B cell (primary cell): ENCODE data around the gene LUZP1. TPM values are rescaled to one million over a fixed set of nuclear protein-coding genes. Genes with fewer than 3 reads are reported as not detected.
"Not testable (repeated sequence)": the region's sequence is repeated elsewhere in the genome, so short reads cannot be mapped to it uniquely, and the experiment has no call there.

Source experiments
- ATAC-seq: fragments of 200-7000 bp; cut with Tn5 transposase; one replicate; pipeline ENCODE4 v1.10.0; 2021; ENCODE audit warnings: low read depth, mild to moderate bottlenecking, moderate number of reproducible peaks, moderate library complexity
- CTCF ChIA-PET: fragments of 350-600 bp; sonication (Branson Sonifier 250); formaldehyde crosslinking; loops from one replicate; lab custom pipeline; 2021; ENCODE audit warnings: antibody characterized with exemption, inconsistent platforms; lab: Charles Lee
- POLR2A ChIA-PET: fragments of 350-600 bp; sonication (Branson Sonifier 250); formaldehyde crosslinking; loops from one replicate; lab custom pipeline; 2021; ENCODE audit warnings: antibody characterized with exemption; lab: Charles Lee
- DNase-seq: peaks from one replicate; pipeline ENCODE4 v3.0.0; 2013
- H2AFZ ChIP-seq: 2 replicates; pipeline ENCODE4 v1.6.1; 2012; ENCODE audit warnings: mild to moderate bottlenecking, low read depth, low read length; ENCODE audit not compliant: insufficient read depth, poor library complexity, severe bottlenecking
- H3K27ac ChIP-seq, 2 donors: 1 replicate in 1 of 2; 2 replicates in 1 of 2; pipeline ENCODE4 v1.5.1; 2012 to 2013; ENCODE audit warnings: low read length in 2 of 2, mild to moderate bottlenecking in 2 of 2, moderate library complexity in 1 of 2
- H3K27me3 ChIP-seq, 4 experiments: fragments of 200-600 bp in 1 of 4; sonication (generic) in 1 of 4; replicated peaks in 1 of 4; 1 replicate in 2 of 4; 2 replicates in 2 of 4; pipeline versions ENCODE4 v1.6.1 to v1.7.0; 2013 to 2016; ENCODE audit warnings: low read length in 3 of 4, mild to moderate bottlenecking in 2 of 4, mixed read lengths in 1 of 4, moderate library complexity in 1 of 4; ENCODE audit not compliant: insufficient read depth in 4 of 4, control insufficient read depth in 3 of 4; ENCODE audit errors: control extremely low read depth in 1 of 4
- H3K36me3 ChIP-seq, 2 experiments: replicated peaks in 1 of 2; 1 replicate in 1 of 2; 2 replicates in 1 of 2; pipeline versions ENCODE4 v1.6.1 to v1.7.1; 2013; ENCODE audit warnings: low read length in 1 of 2; ENCODE audit not compliant: insufficient read depth in 2 of 2, control insufficient read depth in 1 of 2; ENCODE audit errors: control extremely low read depth in 1 of 2, extremely low read depth in 1 of 2
- H3K4me1 ChIP-seq, 2 donors: fragments of 200-600 bp in 1 of 2; sonication (generic) in 1 of 2; 1 replicate in 1 of 2; 2 replicates in 1 of 2; pipeline versions ENCODE4 v1.5.1 to v1.6.1; 2013 to 2017; ENCODE audit warnings: low read length in 2 of 2; ENCODE audit not compliant: control insufficient read depth in 2 of 2, insufficient read depth in 2 of 2
- H3K4me2 ChIP-seq: replicated peaks from 2 replicates; pipeline ENCODE3; 2012; ENCODE audit warnings: mild to moderate bottlenecking, low read depth, low read length; ENCODE audit not compliant: poor library complexity, severe bottlenecking
- H3K4me3 ChIP-seq, 5 experiments: fragments of 200-600 bp in 1 of 5; sonication (generic) in 1 of 5; 1 replicate in 3 of 5; 2 replicates in 2 of 5; pipeline versions ENCODE4 v1.5.1 to v1.7.0; 2011 to 2016; ENCODE audit warnings: low read length in 4 of 5, mild to moderate bottlenecking in 4 of 5, low read depth in 2 of 5, control low read depth in 1 of 5, moderate library complexity in 1 of 5; ENCODE audit not compliant: insufficient read depth in 1 of 5; ENCODE audit errors: control extremely low read depth in 1 of 5, extremely low read depth in 1 of 5
- H3K79me2 ChIP-seq: fragments of 200-600 bp; sonication (generic); one replicate; pipeline ENCODE4 v1.6.0; 2016; ENCODE audit warnings: low read length; ENCODE audit not compliant: control insufficient read depth, insufficient read depth
- H3K9ac ChIP-seq: fragments of 200-600 bp; sonication (generic); 2 replicates; pipeline ENCODE4 v1.6.1; 2017; ENCODE audit warnings: mild to moderate bottlenecking, low read length, moderate library complexity
- H3K9me3 ChIP-seq, 3 donors: one replicate each; pipeline versions ENCODE4 v1.6.1 to v1.7.1; 2013; ENCODE audit warnings: low read length in 2 of 3; ENCODE audit not compliant: control insufficient read depth in 2 of 3, insufficient read depth in 1 of 3; ENCODE audit errors: control extremely low read depth in 1 of 3
- H4K20me1 ChIP-seq: 2 replicates; pipeline ENCODE4 v1.6.0; 2012; ENCODE audit warnings: mild to moderate bottlenecking, low read length; ENCODE audit not compliant: insufficient read depth, control insufficient read depth, poor library complexity, severe bottlenecking
- H3K27ac Mint-ChIP-seq: one replicate; pipeline ENCODE4 v1.8.0; 2021; ENCODE audit warnings: mixed read lengths
- H3K27me3 Mint-ChIP-seq: one replicate; pipeline ENCODE4 v1.8.0; 2021; ENCODE audit warnings: mixed read lengths
- H3K4me1 Mint-ChIP-seq: one replicate; pipeline ENCODE4 v1.8.0; 2021; ENCODE audit warnings: mixed read lengths
- H3K4me3 Mint-ChIP-seq: one replicate; pipeline ENCODE4 v1.8.0; 2021; ENCODE audit warnings: mixed read lengths
- H3K9me3 Mint-ChIP-seq: one replicate; pipeline ENCODE4 v1.8.0; 2022; ENCODE audit warnings: mixed read lengths; ENCODE audit not compliant: insufficient read depth
- CTCF ChIP-seq: fragments of 200-600 bp; IDR thresholded peaks from one replicate; pipeline ENCODE4 v1.8.0; 2022; ENCODE audit warnings: antibody characterized with exemption, mild to moderate bottlenecking
- EZH2 ChIP-seq: IDR thresholded peaks from 2 replicates; pipeline ENCODE4 v1.6.1; 2012; ENCODE audit warnings: borderline replicate concordance, low read depth, mild to moderate bottlenecking, moderate library complexity, low read length; ENCODE audit not compliant: insufficient read depth, poor library complexity, severe bottlenecking
- WGBS: methylation state at CpG from one replicate; pipeline ENCODE4 v1.1.5; 2013; ENCODE audit warnings: missing lambda C conversion rate; ENCODE audit not compliant: insufficient coverage; 5-methylcytosine and 5-hydroxymethylcytosine counted together
- intact Hi-C: fragments of 100-400 bp; cut with micrococcal nuclease; formaldehyde crosslinking; loops from one replicate; pipeline ENCODE4 v1.10.0; 2022
- polyA plus RNA-seq: library from polyadenylated mRNA; depleted of rRNA; stranded (reverse); fragments of >200 nt; gene quantifications from 2 replicates; pipeline ENCODE4 v1.2.3, GENCODE V29; 2012
- total RNA-seq, 2 donors: library from RNA; stranded (reverse); fragments of 120-200 nt in 1 of 2; gene quantifications; 1 replicate in 1 of 2; 2 replicates in 1 of 2; pipeline versions ENCODE4 v1.2.3 to v1.2.4, GENCODE V29; 2013 to 2022

Gene LUZP1
- total and polyA plus RNA-seq, 2 donors (not counting 1 experiment from before 2014, with no cell fraction given), result 2.0 to 12.9 TPM

GRCh38 chr1:23208527-23208926 is 39.9 kb upstream of the LUZP1 start:
- no peaks in the 10 kb centered on the region for H3K36me3 ChIP-seq
- no peaks in the 10 kb centered on the region for H3K79me2 ChIP-seq
- ATAC-seq (no peak), DNase-seq (no peak)
- intact Hi-C loops, result no loop called here
- no peaks in the 10 kb centered on the region for H3K9me3 ChIP-seq
- Mint-ChIP-seq H3K9me3 (no peaks in the 10 kb centered on the region), H3K27me3 (peaks cover 26% of the 10 kb centered on the region), H3K4me1 (peaks cover 2% of the 10 kb centered on the region), H3K27ac (no peak overlapping the region), H3K4me3 (no peak overlapping the region)
- H4K20me1 ChIP-seq, result no peaks in the 10 kb centered on the region
- no peak overlapping the region for H3K9ac ChIP-seq
- no CpG with 5 or more reads among the region's 2 CpGs for WGBS
- CTCF ChIA-PET, result no interaction called here
- POLR2A ChIA-PET, result no interaction called here
- H3K4me2 ChIP-seq, result no peak overlapping the region
- H3K27ac ChIP-seq, result no peak overlapping the region
- H3K4me3 ChIP-seq, result no peak overlapping the region
- H3K4me1 ChIP-seq, result no peaks in the 10 kb centered on the region
- TF ChIP-seq CTCF, result no peak
- no peak for TF ChIP-seq EZH2
- H3K27me3 ChIP-seq, result peaks cover 0 to 15% (median 3%) of the 10 kb centered on the region in 4 experiments
- no peak overlapping the region for H2AFZ ChIP-seq

- H2AFZ ChIP-seq, H3K36me3 ChIP-seq, H3K4me2 ChIP-seq, intact Hi-C loops, H3K9me3 ChIP-seq, H3K9ac ChIP-seq, H3K9me3 Mint-ChIP-seq, H3K4me3 ChIP-seq, ATAC-seq, H3K27ac ChIP-seq, POLR2A ChIA-PET, CTCF ChIA-PET, DNase-seq, H3K4me3 Mint-ChIP-seq, H3K4me1 ChIP-seq, H4K20me1 ChIP-seq, H3K4me1 Mint-ChIP-seq, H3K27ac Mint-ChIP-seq, H3K79me2 ChIP-seq: not testable (repeated sequence)
- H3K27me3 Mint-ChIP-seq, result peaks cover 23% of the 10 kb centered on the region
- WGBS, result no CpG with 5 or more reads among the region's 8 CpGs
- H3K27me3 ChIP-seq, result peaks cover 0 to 15% (median 3%) of the 10 kb centered on the region in 4 experiments
These were observed 39.1 kb upstream of the LUZP1 start for GRCh38 chr1:23207733-23208132.
